ENCODE results near the gene DTD1. TPM values are rescaled to one million over a fixed set of nuclear protein-coding genes. Genes with fewer than 3 reads are reported as not detected.

The DTD1 gene
- total RNA-seq, 1 experiment from 2014 or later, result 57.2 TPM

GRCh38 chr20:18683839-18684238 is 96.0 kb downstream of the DTD1 start:
- no peaks in the 10 kb centered on the region for H3K9me3 ChIP-seq (replicated peaks)
- no peaks in the 10 kb centered on the region for H3K36me3 ChIP-seq
- no peak for DNase-seq (ENCODE audit: low read depth in 1 of 2, low spot score in 2 of 2)
- H3K27me3 ChIP-seq (replicated peaks), result no peaks in the 10 kb centered on the region
- no peak overlapping the region for H3K4me3 ChIP-seq
- H3K27ac ChIP-seq, result no peak overlapping the region
- no peaks in the 10 kb centered on the region for H3K4me1 ChIP-seq (replicated peaks)

GRCh38 chr20:18684775-18685174 is 96.9 kb downstream of the DTD1 start:
- H3K27ac ChIP-seq, result no peak overlapping the region
- no peak for DNase-seq (ENCODE audit: low read depth in 1 of 2, low spot score in 2 of 2)
- H3K27me3 ChIP-seq (replicated peaks), result no peaks in the 10 kb centered on the region
- H3K9me3 ChIP-seq (replicated peaks), result no peaks in the 10 kb centered on the region
- no peak overlapping the region for H3K4me3 ChIP-seq
- H3K4me1 ChIP-seq (replicated peaks), result no peaks in the 10 kb centered on the region
- H3K36me3 ChIP-seq, result no peaks in the 10 kb centered on the region

DNA sequence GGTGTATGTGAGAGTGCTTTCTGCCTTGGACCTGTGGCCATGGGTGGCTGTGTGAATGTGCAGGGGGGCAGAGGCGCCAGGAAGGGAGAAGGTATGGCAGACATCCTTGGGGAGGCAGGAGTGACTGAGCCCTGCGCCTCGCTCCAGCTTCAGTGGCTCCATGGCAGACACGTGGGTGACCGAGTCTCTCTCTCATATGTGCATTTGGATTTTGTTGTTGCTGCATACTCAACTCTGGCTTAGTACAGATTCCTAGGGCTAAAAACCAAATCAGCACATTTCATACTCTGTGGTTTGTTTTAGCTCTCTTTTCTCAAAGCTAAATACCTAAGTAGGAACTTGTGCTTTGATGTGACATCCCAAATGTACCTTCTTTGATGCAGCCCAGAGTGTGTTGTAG is 97.6 kb downstream of the DTD1 start:
- no peaks in the 10 kb centered on the region for H3K9me3 ChIP-seq (replicated peaks)
- H3K4me3 ChIP-seq, result no peak overlapping the region
- H3K4me1 ChIP-seq (replicated peaks), result no peaks in the 10 kb centered on the region
- H3K27ac ChIP-seq, result no peak overlapping the region
- DNase-seq (ENCODE audit: low read depth in 1 of 2, low spot score in 2 of 2), result no peak
- no peaks in the 10 kb centered on the region for H3K27me3 ChIP-seq (replicated peaks)
- H3K36me3 ChIP-seq, result no peaks in the 10 kb centered on the region

- Histone ChIP-seq H3K4me3 (no peak overlapping the region), H3K27me3 (replicated peaks) (no peaks in the 10 kb centered on the region), H3K27ac (no peak overlapping the region), H3K9me3 (replicated peaks) (no peaks in the 10 kb centered on the region), H3K36me3 (no peaks in the 10 kb centered on the region), H3K4me1 (replicated peaks) (no peaks in the 10 kb centered on the region)
- no peak for DNase-seq (ENCODE audit: low read depth in 1 of 2, low spot score in 2 of 2)
Measured at GRCh38 chr20:18686696-18687095, 98.8 kb downstream of the DTD1 start.

DNA sequence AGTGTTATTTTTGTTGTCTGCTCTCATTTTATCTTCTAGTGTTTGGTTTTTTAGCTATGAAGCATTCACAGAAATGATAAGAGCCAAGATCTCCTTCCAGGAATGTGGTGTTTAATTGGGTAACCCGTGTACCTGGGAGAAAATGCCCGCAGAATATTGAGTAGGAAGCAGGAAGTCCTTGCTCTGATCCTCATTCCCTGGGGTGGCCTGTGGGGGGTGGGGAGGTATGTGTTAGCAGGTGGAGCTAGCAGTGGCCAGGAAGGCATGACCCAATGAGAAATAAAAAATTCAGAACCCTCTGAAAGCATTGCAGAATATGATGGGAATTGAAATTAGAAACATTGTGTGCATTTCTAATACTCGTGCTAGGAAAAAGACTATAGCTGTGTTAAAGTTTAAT is 100.8 kb downstream of the DTD1 start:
- Histone ChIP-seq H3K9me3 (replicated peaks) (no peaks in the 10 kb centered on the region), H3K36me3 (no peaks in the 10 kb centered on the region), H3K27me3 (replicated peaks) (no peaks in the 10 kb centered on the region), H3K4me3 (no peak overlapping the region), H3K27ac (no peak overlapping the region), H3K4me1 (replicated peaks) (no peaks in the 10 kb centered on the region)
- DNase-seq (ENCODE audit: low read depth in 1 of 2, low spot score in 2 of 2), result no peak

DNA sequence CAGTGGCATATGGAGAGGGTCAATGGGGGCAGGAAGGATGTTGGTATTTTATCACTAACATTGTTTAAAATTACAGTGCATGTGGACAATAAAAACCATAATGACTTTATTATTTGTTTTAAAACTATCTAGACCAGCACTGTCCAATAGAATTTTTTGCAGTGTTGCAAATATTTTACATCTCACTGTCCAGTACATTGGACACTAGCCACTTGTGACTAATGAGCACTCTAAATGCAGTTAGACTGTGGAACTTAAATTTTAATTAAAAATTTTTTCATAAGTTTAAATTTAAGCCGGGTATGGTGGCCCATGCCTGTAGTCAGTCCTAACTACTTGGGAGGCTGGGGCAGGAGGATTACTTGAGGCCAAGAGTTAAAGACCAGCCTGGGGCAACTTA is 101.7 kb downstream of the DTD1 start:
- Histone ChIP-seq H3K27ac (no peak overlapping the region), H3K4me3 (no peak overlapping the region), H3K27me3 (replicated peaks) (no peaks in the 10 kb centered on the region), H3K9me3 (replicated peaks) (no peaks in the 10 kb centered on the region), H3K4me1 (replicated peaks) (no peaks in the 10 kb centered on the region), H3K36me3 (no peaks in the 10 kb centered on the region)
- DNase-seq (ENCODE audit: low read depth in 1 of 2, low spot score in 2 of 2), result no peak

- Histone ChIP-seq H3K27ac (no peak overlapping the region), H3K4me1 (replicated peaks) (no peaks in the 10 kb centered on the region), H3K9me3 (replicated peaks) (no peaks in the 10 kb centered on the region), H3K36me3 (no peaks in the 10 kb centered on the region), H3K27me3 (replicated peaks) (no peaks in the 10 kb centered on the region), H3K4me3 (no peak overlapping the region)
- DNase-seq (ENCODE audit: low read depth in 1 of 2, low spot score in 2 of 2), result no peak
Measured at GRCh38 chr20:18692447-18692846, 104.6 kb downstream of the DTD1 start.

- no peaks in the 10 kb centered on the region for H3K27me3 ChIP-seq (replicated peaks)
Measured at GRCh38 chr20:18694071-18694470, 106.2 kb downstream of the DTD1 start.

GRCh38 chr20:18695175-18695574 is 107.3 kb downstream of the DTD1 start:
- H3K4me3 ChIP-seq, result no peak overlapping the region
- H3K27ac ChIP-seq, result no peak overlapping the region
- no peaks in the 10 kb centered on the region for H3K9me3 ChIP-seq (replicated peaks)
- no peaks in the 10 kb centered on the region for H3K27me3 ChIP-seq (replicated peaks)
- DNase-seq (ENCODE audit: low read depth in 1 of 2, low spot score in 2 of 2), result no peak
- H3K4me1 ChIP-seq (replicated peaks), result no peaks in the 10 kb centered on the region
- no peaks in the 10 kb centered on the region for H3K36me3 ChIP-seq

More at GRCh38 chr20:18694071-18694470, 106.2 kb downstream of the DTD1 start:
- no peak for DNase-seq (ENCODE audit: low read depth in 1 of 2, low spot score in 2 of 2)
- H3K9me3 ChIP-seq (replicated peaks), result no peaks in the 10 kb centered on the region
- H3K27ac ChIP-seq, result no peak overlapping the region
- H3K4me1 ChIP-seq (replicated peaks), result no peaks in the 10 kb centered on the region
- no peak overlapping the region for H3K4me3 ChIP-seq
- no peaks in the 10 kb centered on the region for H3K36me3 ChIP-seq

DNA sequence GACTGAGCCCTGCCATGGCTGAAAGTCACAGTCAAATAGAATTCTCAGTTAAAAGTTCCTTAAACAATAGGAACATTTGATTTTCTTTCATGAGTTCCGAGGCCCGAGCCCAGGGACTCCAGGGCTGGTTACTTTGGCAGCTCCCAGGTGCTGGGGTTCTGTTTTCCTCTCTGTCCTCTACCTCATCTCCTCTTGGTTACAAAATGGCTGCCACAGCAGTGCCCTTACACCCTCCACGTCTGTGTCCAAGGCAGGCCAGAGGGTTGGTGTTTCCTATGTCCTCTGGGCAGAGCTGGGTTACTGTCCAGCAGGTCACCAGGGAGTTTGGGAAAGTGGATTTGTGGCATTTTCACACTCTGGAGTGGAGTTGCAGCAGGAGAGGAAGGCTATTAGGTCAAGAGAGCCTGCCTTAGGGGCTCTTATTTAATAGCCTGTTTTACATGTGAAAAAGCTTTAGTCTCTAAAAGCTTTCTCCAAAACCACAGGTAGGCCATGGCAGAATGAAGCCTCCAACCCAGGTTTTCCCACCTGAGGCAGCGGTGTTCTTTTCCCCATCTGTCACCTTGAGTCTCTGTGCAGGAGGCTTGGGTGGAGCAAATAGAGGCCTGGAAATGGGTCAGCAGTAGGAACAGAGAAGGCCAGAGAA is 111.0 kb downstream of the DTD1 start:
- no peaks in the 10 kb centered on the region for H3K27me3 ChIP-seq (replicated peaks)
- no peaks in the 10 kb centered on the region for H3K4me1 ChIP-seq (replicated peaks)
- H3K4me3 ChIP-seq, result no peak overlapping the region
- H3K36me3 ChIP-seq, result no peaks in the 10 kb centered on the region
- no peaks in the 10 kb centered on the region for H3K9me3 ChIP-seq (replicated peaks)
- H3K27ac ChIP-seq, result no peak overlapping the region
- DNase-seq (ENCODE audit: low read depth in 1 of 2, low spot score in 2 of 2), result no peak

GRCh38 chr20:18701969-18702368 is 114.1 kb downstream of the DTD1 start:
- H3K36me3 ChIP-seq, result no peaks in the 10 kb centered on the region
- DNase-seq (ENCODE audit: low read depth in 1 of 2, low spot score in 2 of 2), result no peak
- no peaks in the 10 kb centered on the region for H3K27me3 ChIP-seq (replicated peaks)
- H3K9me3 ChIP-seq (replicated peaks), result no peaks in the 10 kb centered on the region
- no peak overlapping the region for H3K27ac ChIP-seq
- peaks cover 18% of the 10 kb centered on the region for H3K4me1 ChIP-seq (replicated peaks)
- H3K4me3 ChIP-seq, result no peak overlapping the region

GRCh38 chr20:18702736-18703135 is 114.9 kb downstream of the DTD1 start:
- no peaks in the 10 kb centered on the region for H3K36me3 ChIP-seq
- peaks cover 18% of the 10 kb centered on the region for H3K4me1 ChIP-seq (replicated peaks)
- no peaks in the 10 kb centered on the region for H3K27me3 ChIP-seq (replicated peaks)
- 0 out of 2 replicates have a peak, but pooled peaks cover 3% of the 10 kb centered on the region for H3K9me3 ChIP-seq (replicated peaks)
- DNase-seq (ENCODE audit: low read depth in 1 of 2, low spot score in 2 of 2), result no peak
- H3K4me3 ChIP-seq, result no peak overlapping the region
- H3K27ac ChIP-seq, result no peak overlapping the region

DNA sequence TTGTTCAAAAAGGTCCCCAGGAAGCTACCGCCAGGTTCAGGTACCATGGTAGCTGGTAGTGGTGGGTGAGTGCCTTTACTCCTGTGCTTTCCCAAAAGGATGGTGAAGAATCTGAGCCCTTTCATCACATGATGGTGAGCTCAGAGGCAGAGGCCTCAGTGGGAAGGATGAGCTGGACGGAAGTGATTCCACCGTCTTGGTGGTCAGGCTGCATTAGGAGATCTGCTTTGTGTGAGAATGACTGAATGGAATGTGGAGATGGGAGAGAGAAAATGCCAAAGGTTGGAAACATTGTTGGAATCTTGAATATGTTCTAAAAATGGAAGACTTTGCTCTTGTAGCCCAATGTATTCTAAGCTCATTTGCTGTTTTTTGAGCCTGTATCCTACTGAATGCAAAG is 117.6 kb downstream of the DTD1 start:
- H3K4me1 ChIP-seq (replicated peaks), result peaks cover 18% of the 10 kb centered on the region
- H3K36me3 ChIP-seq, result no peaks in the 10 kb centered on the region
- H3K27me3 ChIP-seq (replicated peaks), result no peaks in the 10 kb centered on the region
- H3K9me3 ChIP-seq (replicated peaks), result 0 out of 2 replicates have a peak, but pooled peaks cover 3% of the 10 kb centered on the region
- peak; percentile 44 to 56 for DNase-seq (ENCODE audit: low read depth in 1 of 2, low spot score in 2 of 2)
- no peak overlapping the region for H3K4me3 ChIP-seq
- H3K27ac ChIP-seq, result peak overlapping the region; percentile 84

GRCh38 chr20:18705910-18706309 is 118.1 kb downstream of the DTD1 start:
- DNase-seq (ENCODE audit: low read depth in 1 of 2, low spot score in 2 of 2), result no peak
- no peaks in the 10 kb centered on the region for H3K36me3 ChIP-seq
- H3K9me3 ChIP-seq (replicated peaks), result 0 out of 2 replicates have a peak, but pooled peaks cover 3% of the 10 kb centered on the region
- no peaks in the 10 kb centered on the region for H3K27me3 ChIP-seq (replicated peaks)
- peak overlapping the region; percentile 84 for H3K27ac ChIP-seq
- no peak overlapping the region for H3K4me3 ChIP-seq
- peaks cover 18% of the 10 kb centered on the region for H3K4me1 ChIP-seq (replicated peaks)

DNA sequence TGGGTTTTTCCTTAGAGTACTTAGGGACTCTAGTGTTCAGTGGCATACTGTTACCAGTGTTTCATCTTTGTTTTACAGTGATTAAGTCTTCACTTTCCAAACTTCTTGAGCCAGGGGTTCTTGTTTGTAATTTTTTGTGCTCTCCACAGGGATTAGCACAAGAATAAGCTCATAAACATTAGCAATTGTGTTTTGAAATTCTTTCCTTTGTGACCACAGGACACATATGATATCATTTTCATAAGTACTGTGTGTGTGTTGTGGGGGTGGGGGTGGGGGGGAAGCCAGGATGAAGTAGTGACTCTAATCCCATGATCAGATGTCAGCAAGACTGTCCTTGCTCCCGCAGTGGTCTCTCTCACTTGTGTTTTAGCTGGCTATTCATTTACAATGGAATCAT is 124.3 kb downstream of the DTD1 start:
- no peaks in the 10 kb centered on the region for H3K36me3 ChIP-seq
- H3K4me3 ChIP-seq, result no peak overlapping the region
- H3K27ac ChIP-seq, result no peak overlapping the region
- DNase-seq (ENCODE audit: low read depth in 1 of 2, low spot score in 2 of 2), result no peak
- H3K27me3 ChIP-seq (replicated peaks), result no peaks in the 10 kb centered on the region
- 0 out of 2 replicates have a peak, but pooled peaks cover 3% of the 10 kb centered on the region for H3K9me3 ChIP-seq (replicated peaks)
- H3K4me1 ChIP-seq (replicated peaks), result no peaks in the 10 kb centered on the region
